Activated T-cell treated with anti-CD3 and anti-CD28 coated beads, Interleukin-2, amount 50 U/mL, for 48 hours (primary cell): Measurements from ENCODE around the gene OPA3.
A peak's percentile ranks its signal among the peaks of the same experiment; 100 is the strongest.
"Not testable (repeated sequence)": the region's sequence is repeated elsewhere in the genome, so short reads cannot be mapped to it uniquely, and the experiment has no call there.

Source experiments
- DNase-seq, 2 experiments: peaks; one replicate each; pipeline ENCODE4 v3.0.0-alpha.2; 2020

Gene OPA3

GRCh38 chr19:45584332-45585157 lies at the start of gene OPA3:
TSS of gene OPA3 (minus strand) at chr19:45584802. CDS start at chr19:45584764, 38 bp downstream.
- peak; percentile 98 to 99 for DNase-seq

GRCh38 chr19:45632468-45633196 lies 48.0 kb upstream of the OPA3 start:
- peak; percentile 72 to 76 for DNase-seq

GRCh38 chr19:45630463-45630862 lies 45.9 kb upstream of the OPA3 start:
- DNase-seq = no peak

GRCh38 chr19:45629704-45630103 lies 45.1 kb upstream of the OPA3 start:
- DNase-seq = no peak

- not testable (repeated sequence) for DNase-seq
Observed at GRCh38 chr19:45628219-45628618, 43.6 kb upstream of the OPA3 start.

- DNase-seq = no peak
Observed at GRCh38 chr19:45623984-45624383, 39.4 kb upstream of the OPA3 start.

GRCh38 chr19:45621976-45622503 lies 37.4 kb upstream of the OPA3 start:
- no peak for DNase-seq

- no peak for DNase-seq
Observed at GRCh38 chr19:45621389-45621788, 36.8 kb upstream of the OPA3 start.

GRCh38 chr19:45616704-45617017 lies 32.1 kb upstream of the OPA3 start:
- no peak for DNase-seq

GRCh38 chr19:45615795-45616703 lies 31.4 kb upstream of the OPA3 start:
- DNase-seq = peak; percentile 92 to 93

GRCh38 chr19:45615056-45615455 lies 30.5 kb upstream of the OPA3 start:
- DNase-seq = not testable (repeated sequence)

GRCh38 chr19:45613926-45614725 lies 29.5 kb upstream of the OPA3 start:
- peak; percentile 64 to 68 for DNase-seq

- DNase-seq = no peak
Observed at GRCh38 chr19:45608948-45609347, 24.3 kb upstream of the OPA3 start.

GRCh38 chr19:45607071-45608029 lies 22.7 kb upstream of the OPA3 start:
- peak; percentile 68 to 71 for DNase-seq

- DNase-seq = no peak
Observed at GRCh38 chr19:45601524-45602374, 17.1 kb upstream of the OPA3 start, which contains the start of gene GPR4. TSS of gene GPR4 (minus strand) at chr19:45602212. CDS start at chr19:45591866, 10,346 bp downstream.

- no peak for DNase-seq
Observed at GRCh38 chr19:45601115-45601514, 16.5 kb upstream of the OPA3 start.

GRCh38 chr19:45600340-45600885 lies 15.8 kb upstream of the OPA3 start:
- DNase-seq = no peak

- DNase-seq = no peak
Observed at GRCh38 chr19:45599286-45599685, 14.7 kb upstream of the OPA3 start.

- no peak for DNase-seq
Observed at GRCh38 chr19:45598267-45599001, 13.8 kb upstream of the OPA3 start.
